Natural killer cell (primary cell): ENCODE results near the gene C1QC. TPM values are rescaled to one million over a fixed set of nuclear protein-coding genes. Genes with fewer than 3 reads are reported as not detected.

Experiments
- ATAC-seq, 3 donors: fragments of 150-1000 bp in 2 of 3; fragments of 200-7000 bp in 1 of 3; cut with Tn5 transposase; 1 replicate in 1 of 3; 2 replicates in 2 of 3; pipeline ENCODE4 v1.10.0; 2021; ENCODE audit warnings: mild to moderate bottlenecking in 2 of 3, moderate library complexity in 2 of 3
- DNase-seq, 2 donors: peaks; one replicate each; pipeline versions ENCODE4 v3.0.0 to v3.0.0-alpha.2; 2013 to 2021; ENCODE audit warnings: mixed read lengths in 1 of 2
- H3K27ac ChIP-seq: one replicate; pipeline ENCODE4 v1.5.1; 2013; ENCODE audit warnings: mild to moderate bottlenecking, low read length
- H3K27me3 ChIP-seq: one replicate; pipeline ENCODE4 v1.6.1; 2013; ENCODE audit warnings: low read length; ENCODE audit not compliant: control insufficient read depth, insufficient read depth
- H3K36me3 ChIP-seq: one replicate; pipeline ENCODE4 v1.6.1; 2013; ENCODE audit warnings: low read length; ENCODE audit not compliant: control insufficient read depth, insufficient read depth
- H3K4me1 ChIP-seq: one replicate; pipeline ENCODE4 v1.6.1; 2013; ENCODE audit warnings: low read length; ENCODE audit not compliant: control insufficient read depth, insufficient read depth
- H3K4me3 ChIP-seq: one replicate; pipeline ENCODE4 v1.5.1; 2013; ENCODE audit warnings: low read length
- H3K9me3 ChIP-seq: one replicate; pipeline ENCODE4 v1.6.1; 2013; ENCODE audit warnings: low read length; ENCODE audit not compliant: control insufficient read depth, insufficient read depth
- H3K27ac Mint-ChIP-seq, 2 donors: one replicate each; pipeline ENCODE4 v1.8.0; 2022; ENCODE audit warnings: mild to moderate bottlenecking in 2 of 2, mixed read lengths in 2 of 2, moderate library complexity in 1 of 2
- H3K27me3 Mint-ChIP-seq, 2 donors: one replicate each; pipeline ENCODE4 v1.8.0; 2022; ENCODE audit warnings: low read depth in 2 of 2, mixed read lengths in 2 of 2
- H3K36me3 Mint-ChIP-seq: one replicate; pipeline ENCODE4 v1.8.0; 2022; ENCODE audit warnings: mixed read lengths
- H3K4me1 Mint-ChIP-seq, 2 donors: one replicate each; pipeline ENCODE4 v1.8.0; 2022; ENCODE audit warnings: mixed read lengths in 2 of 2
- H3K4me3 Mint-ChIP-seq: one replicate; pipeline ENCODE4 v1.8.0; 2022; ENCODE audit warnings: mild to moderate bottlenecking, moderate library complexity, mixed read lengths
- H3K9me3 Mint-ChIP-seq, 2 donors: one replicate each; pipeline ENCODE4 v1.8.0; 2022; ENCODE audit warnings: mixed read lengths in 2 of 2
- CTCF ChIP-seq: fragments of 200-600 bp; IDR thresholded peaks from one replicate; pipeline ENCODE4 v1.8.0; 2022; ENCODE audit warnings: antibody characterized with exemption
- WGBS: methylation state at CpG from one replicate; pipeline ENCODE4 v1.1.7; 2013; ENCODE audit warnings: missing lambda C conversion rate; ENCODE audit not compliant: insufficient coverage; 5-methylcytosine and 5-hydroxymethylcytosine counted together
- intact Hi-C: fragments of 100-400 bp; cut with micrococcal nuclease; formaldehyde crosslinking; loops from one replicate; pipeline ENCODE4 v1.14.2; 2022
- total RNA-seq, 4 donors: library from RNA; stranded (reverse); fragments of 120-200 nt in 1 of 4; gene quantifications; one replicate each; pipeline versions ENCODE4 v1.2.3 to v1.2.4, GENCODE V29; 2013 to 2022

C1QC gene
- total RNA-seq, 3 donors from 2014 or later (not counting 1 experiment from before 2014, with no cell fraction given), result 0.33 TPM; not detected in 2

- TF ChIP-seq CTCF, result no peak
- Mint-ChIP-seq H3K27ac (no peak overlapping the region), H3K9me3 (no peaks in the 10 kb centered on the region), H3K4me1 (no peaks in the 10 kb centered on the region), H3K36me3 (no peaks in the 10 kb centered on the region), H3K4me3 (no peak overlapping the region), H3K27me3 (peaks cover 3 to 9% of the 10 kb centered on the region in 2 donors)
- Histone ChIP-seq H3K36me3 (no peaks in the 10 kb centered on the region), H3K27ac (no peak overlapping the region), H3K9me3 (no peaks in the 10 kb centered on the region), H3K4me1 (no peaks in the 10 kb centered on the region), H3K27me3 (no peaks in the 10 kb centered on the region), H3K4me3 (no peak overlapping the region)
- intact Hi-C loops, result no loop called here
- WGBS, result 79% methylated on average over 8 of the region's 8 CpGs
- DNase-seq (no peak), ATAC-seq (no peak)
Measured at GRCh38 chr1:22597996-22598395, 45.4 kb upstream of the C1QC start.

- ATAC-seq, result no peak
- Histone ChIP-seq H3K27ac (no peak overlapping the region), H3K4me1 (no peaks in the 10 kb centered on the region), H3K4me3 (no peak overlapping the region), H3K27me3 (no peaks in the 10 kb centered on the region), H3K36me3 (no peaks in the 10 kb centered on the region), H3K9me3 (no peaks in the 10 kb centered on the region)
- TF ChIP-seq CTCF, result no peak
- intact Hi-C loops, result no loop called here
- Mint-ChIP-seq H3K4me1 (no peaks in the 10 kb centered on the region), H3K27ac (no peak overlapping the region), H3K9me3 (no peaks in the 10 kb centered on the region), H3K36me3 (no peaks in the 10 kb centered on the region), H3K27me3 (peaks cover 4 to 9% of the 10 kb centered on the region in 2 donors), H3K4me3 (no peak overlapping the region)
- DNase-seq, result no peak
- 81% methylated on average over 24 of the region's 24 CpGs for WGBS
Measured at GRCh38 chr1:22598736-22599135, 44.7 kb upstream of the C1QC start.

- Histone ChIP-seq H3K27ac (no peak overlapping the region), H3K27me3 (peaks cover 3% of the 10 kb centered on the region), H3K4me3 (no peak overlapping the region), H3K4me1 (no peaks in the 10 kb centered on the region), H3K9me3 (no peaks in the 10 kb centered on the region), H3K36me3 (no peaks in the 10 kb centered on the region)
- Mint-ChIP-seq H3K27ac (no peak overlapping the region), H3K9me3 (no peaks in the 10 kb centered on the region), H3K36me3 (no peaks in the 10 kb centered on the region), H3K4me3 (no peak overlapping the region), H3K4me1 (no peaks in the 10 kb centered on the region), H3K27me3 (peaks cover 10 to 18% of the 10 kb centered on the region in 2 donors)
- intact Hi-C loops, result no loop called here
- no peak for ATAC-seq
- WGBS, result 66% methylated on average over 22 of the region's 22 CpGs
- DNase-seq, result no peak
- TF ChIP-seq CTCF, result no peak
Measured at GRCh38 chr1:22600071-22600816, 43.2 kb upstream of the C1QC start.
